Measurements from ENCODE around the gene RPP30. TPM values are rescaled to one million over a fixed set of nuclear protein-coding genes. Genes with fewer than 3 reads are reported as not detected.

RPP30 gene
- total and polyA plus RNA-seq, 11 donors = 26.4 to 39.9 (median 32.0) TPM

GRCh38 chr10:90916392-90917237 is 44.8 kb downstream of the RPP30 start:
- Histone ChIP-seq H3K4me1 (peaks cover 0 to 7% (median 0%) of the 10 kb centered on the region in 12 donors), H3K4me3 (peak overlapping the region in 10 of 12 donors; percentile 42 to 67 (median 59)), H3K27ac (peak overlapping the region; percentile 12 to 97 (median 87)), H3K36me3 (peaks cover 0 to 72% (median 20%) of the 10 kb centered on the region in 9 donors), H3K9me3 (no peaks in the 10 kb centered on the region), H3K27me3 (no peaks in the 10 kb centered on the region)
- no peak for ATAC-seq
- 59 to 63% (median 62%) methylated on average over 6 of the region's 6 CpGs for WGBS, 4 donors
- intact Hi-C loops (cut with DNase I) = loop anchor here in 4 of 10 donors (5.0 to 10.0 kb wide), 4 partner anchors 48 to 248 kb away; no protein-coding TSS in a partner anchor
- no peak for TF ChIP-seq CTCF (IDR thresholded peaks at IDR 0.05)
- peak; percentile 0 to 82 for TF ChIP-seq POLR2A (IDR thresholded peaks at IDR 0.05)
- DNase-seq = no peak

GRCh38 chr10:90917238-90917967 is 45.6 kb downstream of the RPP30 start:
- TF ChIP-seq POLR2A (IDR thresholded peaks at IDR 0.05) (peak in 1 of 2 donors; percentile 2), CTCF (IDR thresholded peaks at IDR 0.05) (no peak)
- Histone ChIP-seq H3K27ac (peak overlapping the region; percentile 12 to 97 (median 87)), H3K36me3 (peaks cover 0 to 70% (median 20%) of the 10 kb centered on the region in 9 donors), H3K4me3 (peak overlapping the region in 11 of 12 donors; percentile 24 to 67 (median 58)), H3K4me1 (peaks cover 0 to 8% (median 0%) of the 10 kb centered on the region in 12 donors), H3K27me3 (no peaks in the 10 kb centered on the region), H3K9me3 (no peaks in the 10 kb centered on the region)
- DNase-seq = no peak
- 40 to 52% (median 49%) methylated on average over 8 of the region's 8 CpGs for WGBS, 4 donors
- intact Hi-C loops (cut with DNase I) = loop anchor here in 4 of 10 donors (5.0 to 10.0 kb wide), 4 partner anchors 47 to 247 kb away; no protein-coding TSS in a partner anchor
- ATAC-seq = no peak

GRCh38 chr10:90917968-90918318 is 46.2 kb downstream of the RPP30 start:
- Histone ChIP-seq H3K27me3 (no peaks in the 10 kb centered on the region), H3K4me1 (peaks cover 0 to 8% (median 0%) of the 10 kb centered on the region in 12 donors), H3K27ac (peak overlapping the region in 11 of 12 donors; percentile 72 to 97 (median 89)), H3K36me3 (peaks cover 0 to 64% (median 20%) of the 10 kb centered on the region in 9 donors), H3K4me3 (peak overlapping the region in 11 of 12 donors; percentile 24 to 67 (median 58)), H3K9me3 (no peaks in the 10 kb centered on the region)
- DNase-seq (no peak), ATAC-seq (no peak)
- intact Hi-C loops (cut with DNase I) = loop anchor here in 4 of 10 donors (5.0 to 10.0 kb wide), 4 partner anchors 47 to 247 kb away; no protein-coding TSS in a partner anchor
- TF ChIP-seq POLR2A (IDR thresholded peaks at IDR 0.05) = no peak
- no peak for TF ChIP-seq CTCF (IDR thresholded peaks at IDR 0.05)
- 39 to 71% (median 57%) methylated on average over 3 of the region's 3 CpGs for WGBS, 4 donors
